HepG2 (cell line): ENCODE data around the gene ZNF284. TPM values are rescaled to one million over a fixed set of nuclear protein-coding genes. Genes with fewer than 3 reads are reported as not detected.
A peak's percentile ranks its signal among the peaks of the same experiment; 100 is the strongest.

Experiments used
- CTCF ChIP-seq: sonication (generic); formaldehyde crosslinking; IDR thresholded peaks from 2 replicates; pipeline ENCODE4 v1.5.0; 2020; ENCODE audit warnings: mild to moderate bottlenecking, missing genetic modification reagents, moderate library complexity
- DMTF1 ChIP-seq: sonication (generic); formaldehyde crosslinking; IDR thresholded peaks from 2 replicates; pipeline ENCODE4 v1.4.0; 2020; ENCODE audit warnings: mild to moderate bottlenecking, missing genetic modification reagents
- EEA1 ChIP-seq: sonication (generic); formaldehyde crosslinking; IDR thresholded peaks from 2 replicates; pipeline ENCODE4 v1.5.1; 2020; ENCODE audit warnings: mild to moderate bottlenecking, missing genetic modification reagents, borderline replicate concordance
- JARID2 ChIP-seq: sonication (generic); formaldehyde crosslinking; IDR thresholded peaks from 2 replicates; pipeline ENCODE4 v1.8.1; 2023; ENCODE audit warnings: missing genetic modification reagents, inconsistent platforms; ENCODE audit not compliant: insufficient replicate concordance
- JUNB ChIP-seq: sonication (generic); formaldehyde crosslinking; IDR thresholded peaks from 2 replicates; pipeline ENCODE4 v1.8.0; 2022; ENCODE audit warnings: missing genetic modification reagents, mild to moderate bottlenecking, borderline replicate concordance
- MLX ChIP-seq: IDR thresholded peaks from 2 replicates; pipeline ENCODE4 v1.6.1; 2016
- NFE2 ChIP-seq: sonication (generic); formaldehyde crosslinking; IDR thresholded peaks from 2 replicates; pipeline ENCODE4 v1.4.0; 2020; ENCODE audit warnings: missing genetic modification reagents
- NFKB2 ChIP-seq: sonication (generic); formaldehyde crosslinking; IDR thresholded peaks from 2 replicates; pipeline ENCODE4 v1.4.0; 2020; ENCODE audit warnings: missing genetic modification reagents, borderline replicate concordance
- NR0B2 ChIP-seq: sonication (generic); formaldehyde crosslinking; IDR thresholded peaks from 2 replicates; pipeline ENCODE4 v1.4.0; 2020; ENCODE audit warnings: mild to moderate bottlenecking, missing genetic modification reagents
- NR2F2 ChIP-seq: IDR thresholded peaks from 2 replicates; pipeline ENCODE4 v1.6.1; 2012; ENCODE audit warnings: low read depth, inconsistent platforms, borderline replicate concordance
- NR3C1 ChIP-seq: sonication (generic); formaldehyde crosslinking; IDR thresholded peaks from 2 replicates; pipeline ENCODE4 v1.4.0; 2020; ENCODE audit warnings: missing genetic modification reagents
- PCBP1 ChIP-seq: fragments of 200-400 bp; formaldehyde crosslinking; IDR thresholded peaks from 2 replicates; pipeline ENCODE4 v1.6.1; 2017; ENCODE audit warnings: mild to moderate bottlenecking, low read depth, low read length, borderline replicate concordance
- SP2 ChIP-seq: sonication (generic); formaldehyde crosslinking; IDR thresholded peaks from 2 replicates; pipeline ENCODE4 v1.5.1; 2020; ENCODE audit warnings: mild to moderate bottlenecking, missing genetic modification reagents
- TBX2 ChIP-seq: sonication (generic); formaldehyde crosslinking; IDR thresholded peaks from 2 replicates; pipeline ENCODE4 v1.5.0; 2020; ENCODE audit warnings: missing genetic modification reagents, mild to moderate bottlenecking, borderline replicate concordance
- TEF ChIP-seq: sonication (generic); formaldehyde crosslinking; IDR thresholded peaks from 2 replicates; pipeline ENCODE4 v1.5.0; 2020; ENCODE audit warnings: missing genetic modification reagents
- TRIM22 ChIP-seq: fragments of 450-650 bp; IDR thresholded peaks from 2 replicates; pipeline ENCODE4 v1.6.1; 2017
- ZNF574 ChIP-seq: sonication (generic); formaldehyde crosslinking; IDR thresholded peaks from 2 replicates; pipeline ENCODE4 v1.4.0; 2020; ENCODE audit warnings: missing genetic modification reagents
- ZSCAN25 ChIP-seq: sonication (generic); formaldehyde crosslinking; IDR thresholded peaks from 2 replicates; pipeline ENCODE4 v1.8.0; 2022; ENCODE audit warnings: mild to moderate bottlenecking, missing genetic modification reagents
- polyA plus RNA-seq, 8 experiments: library from polyadenylated mRNA; depleted of rRNA in 3 of 8; stranded (reverse) in 7 of 8; unstranded in 1 of 8; fragments of >200 nt; fragmentation: Illumina TruSeq in 4 of 8; extraction: Trizol in 4 of 8; gene quantifications; 2 replicates each; pipeline versions ENCODE4 v1.2.1 to v1.2.3, GENCODE V29; 2011 to 2016; ENCODE audit warnings: low read depth in 4 of 8, missing spikeins in 1 of 8, mixed read lengths in 1 of 8; ENCODE audit not compliant: insufficient read depth in 1 of 8
- total RNA-seq, 5 experiments: library from RNA; depleted of rRNA; stranded (reverse); fragments of >200 nt; fragmentation: Illumina TruSeq; extraction: Trizol; gene quantifications; 2 replicates each; pipeline ENCODE4 v1.2.3, GENCODE V29; 2016; ENCODE audit warnings: low read depth in 1 of 5

The ZNF284 gene
- total and polyA plus RNA-seq, 2 of the 13 experiments (the other 11 are each of a cell fraction or from before 2014, with no cell fraction given), result 1.2 to 2.3 TPM

GRCh38 chr19:44051650-44052402, 20.1 kb upstream of the ZNF284 start, which contains the start of gene ZNF223 (continued):
- TF ChIP-seq CTCF (CRISPR knock-in tag) (no peak), NR3C1 (CRISPR knock-in tag) (no peak), JUNB (CRISPR knock-in tag) (no peak), PCBP1 (no peak), NFE2 (CRISPR knock-in tag) (no peak), MLX (no peak), ZSCAN25 (CRISPR knock-in tag) (peak; percentile 59; the same call in 1 of the 2 replicates), TEF (CRISPR knock-in tag) (no peak), TBX2 (CRISPR knock-in tag) (peak; percentile 73), SP2 (CRISPR knock-in tag) (peak; percentile 46; the same call in 1 of the 2 replicates), DMTF1 (CRISPR knock-in tag) (no peak), NR0B2 (CRISPR knock-in tag) (no peak), JARID2 (CRISPR knock-in tag) (no peak), EEA1 (CRISPR knock-in tag) (no peak), TRIM22 (no peak), ZNF574 (peak; percentile 95), NFKB2 (CRISPR knock-in tag) (peak; percentile 60; the same call in 1 of the 2 replicates), NR2F2 (no peak)
